Smooth muscle cell (in vitro differentiated cells): ENCODE data around the gene RASGRF2. TPM values are rescaled to one million over a fixed set of nuclear protein-coding genes. Genes with fewer than 3 reads are reported as not detected.

Source experiments
- DNase-seq: peaks from one replicate; lab custom pipeline; 2025; ENCODE audit not compliant: unreplicated experiment; lab: John Stamatoyannopoulos, UW
- H2AFZ ChIP-seq: fragments of 200-600 bp; sonication (generic); 2 replicates; pipeline ENCODE4 v1.6.0; 2016; ENCODE audit warnings: antibody characterized with exemption, low read depth, mild to moderate bottlenecking
- H3F3A ChIP-seq: fragments of 200-600 bp; sonication (generic); 2 replicates; pipeline ENCODE4 v1.6.0; 2017; ENCODE audit warnings: antibody characterized with exemption, low read depth
- H3K27ac ChIP-seq: fragments of 200-600 bp; sonication (generic); 2 replicates; pipeline ENCODE4 v1.5.1; 2016; ENCODE audit warnings: low read depth, mild to moderate bottlenecking
- H3K27me3 ChIP-seq: fragments of 200-600 bp; sonication (generic); 2 replicates; pipeline ENCODE4 v1.6.1; 2016; ENCODE audit warnings: low read depth, mild to moderate bottlenecking
- H3K36me3 ChIP-seq: fragments of 200-600 bp; sonication (generic); 2 replicates; pipeline ENCODE4 v1.5.1; 2016; ENCODE audit warnings: low read depth
- H3K4me1 ChIP-seq: fragments of 200-600 bp; sonication (generic); 2 replicates; pipeline ENCODE4 v1.5.1; 2016; ENCODE audit warnings: low read depth
- H3K4me2 ChIP-seq: fragments of 200-600 bp; sonication (generic); 2 replicates; pipeline ENCODE4 v1.6.0; 2016; ENCODE audit warnings: mild to moderate bottlenecking
- H3K4me3 ChIP-seq: fragments of 200-600 bp; sonication (generic); 2 replicates; pipeline ENCODE4 v1.5.1; 2016; ENCODE audit warnings: mild to moderate bottlenecking
- H3K79me2 ChIP-seq: fragments of 200-600 bp; sonication (generic); 2 replicates; pipeline ENCODE4 v1.6.0; 2016; ENCODE audit warnings: low read depth, mild to moderate bottlenecking
- H3K9ac ChIP-seq: fragments of 200-600 bp; sonication (generic); 2 replicates; pipeline ENCODE4 v1.6.0; 2016; ENCODE audit warnings: low read depth
- H3K9me3 ChIP-seq: fragments of 200-600 bp; sonication (generic); replicated peaks from 2 replicates; pipeline ENCODE4 v1.5.1; 2016; ENCODE audit warnings: low read depth
- H4K20me1 ChIP-seq: fragments of 200-600 bp; sonication (generic); 2 replicates; pipeline ENCODE4 v1.6.0; 2016; ENCODE audit warnings: low read depth
- WGBS: methylation state at CpG from one replicate; pipeline ENCODE4 v1.1.7; 2016; ENCODE audit warnings: low lambda C conversion rate; 5-methylcytosine and 5-hydroxymethylcytosine counted together
- polyA plus RNA-seq: library from polyadenylated mRNA; unstranded; fragments of >200 nt; fragmentation: Nextera tagmentation; extraction: Ambion mirVana; gene quantifications from 2 replicates; pipeline ENCODE4 v1.2.1, GENCODE V29; 2016
- total RNA-seq: library from RNA; depleted of rRNA; stranded (reverse); fragments of >200 nt; gene quantifications from 2 replicates; pipeline ENCODE4 v1.2.3, GENCODE V29; 2014
- TF ChIP-seq, protein P1 (sequence below): fragments of 200-600 bp; sonication (generic); IDR thresholded peaks from 2 replicates; pipeline ENCODE4 v1.5.1; 2017; ENCODE audit warnings: borderline replicate concordance, mild to moderate bottlenecking, antibody characterized with exemption; ENCODE audit not compliant: insufficient read depth, poor library complexity, severe bottlenecking

Gene RASGRF2
- total and polyA plus RNA-seq, 2 experiments from 2014 or later, result 11.1 to 24.7 TPM

DNA sequence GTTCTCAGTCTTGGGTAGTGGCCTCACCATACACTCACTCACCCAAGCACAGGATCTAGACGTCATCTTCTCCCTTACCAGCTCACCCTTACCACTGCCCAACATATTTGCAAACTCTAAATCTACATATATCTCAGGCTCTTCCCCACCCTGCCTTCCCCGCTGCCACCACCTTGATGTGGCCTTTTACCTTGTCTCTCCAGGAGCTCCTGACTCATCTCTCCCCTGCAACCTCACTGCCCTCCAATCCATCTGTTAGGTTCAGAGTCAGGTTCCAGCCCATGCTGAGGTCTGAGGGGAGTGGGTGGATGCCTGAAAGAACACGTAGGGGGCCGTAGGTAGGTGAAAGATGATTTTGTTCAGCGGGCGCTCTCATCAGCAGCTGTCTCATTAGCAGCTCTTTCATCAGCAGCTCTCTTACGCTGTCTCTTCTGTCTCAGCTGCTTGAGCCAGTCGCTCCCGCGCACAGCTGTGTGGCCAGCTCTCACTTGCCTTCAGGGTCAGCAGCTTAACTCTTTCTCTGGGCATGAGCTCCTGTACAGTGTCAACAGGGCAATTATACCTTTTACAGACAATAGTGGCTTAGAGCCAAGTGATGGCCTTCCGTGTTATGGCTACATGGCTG is 249.8 kb downstream of the RASGRF2 start:
- Histone ChIP-seq H3F3A (no peaks in the 10 kb centered on the region), H4K20me1 (no peaks in the 10 kb centered on the region), H2AFZ (no peak overlapping the region), H3K79me2 (no peaks in the 10 kb centered on the region), H3K4me2 (no peak overlapping the region), H3K4me1 (no peaks in the 10 kb centered on the region), H3K9ac (no peak overlapping the region), H3K36me3 (no peaks in the 10 kb centered on the region), H3K9me3 (no peaks in the 10 kb centered on the region), H3K4me3 (no peak overlapping the region), H3K27ac (no peak overlapping the region), H3K27me3 (no peaks in the 10 kb centered on the region)
- TF ChIP-seq, protein P1, sequence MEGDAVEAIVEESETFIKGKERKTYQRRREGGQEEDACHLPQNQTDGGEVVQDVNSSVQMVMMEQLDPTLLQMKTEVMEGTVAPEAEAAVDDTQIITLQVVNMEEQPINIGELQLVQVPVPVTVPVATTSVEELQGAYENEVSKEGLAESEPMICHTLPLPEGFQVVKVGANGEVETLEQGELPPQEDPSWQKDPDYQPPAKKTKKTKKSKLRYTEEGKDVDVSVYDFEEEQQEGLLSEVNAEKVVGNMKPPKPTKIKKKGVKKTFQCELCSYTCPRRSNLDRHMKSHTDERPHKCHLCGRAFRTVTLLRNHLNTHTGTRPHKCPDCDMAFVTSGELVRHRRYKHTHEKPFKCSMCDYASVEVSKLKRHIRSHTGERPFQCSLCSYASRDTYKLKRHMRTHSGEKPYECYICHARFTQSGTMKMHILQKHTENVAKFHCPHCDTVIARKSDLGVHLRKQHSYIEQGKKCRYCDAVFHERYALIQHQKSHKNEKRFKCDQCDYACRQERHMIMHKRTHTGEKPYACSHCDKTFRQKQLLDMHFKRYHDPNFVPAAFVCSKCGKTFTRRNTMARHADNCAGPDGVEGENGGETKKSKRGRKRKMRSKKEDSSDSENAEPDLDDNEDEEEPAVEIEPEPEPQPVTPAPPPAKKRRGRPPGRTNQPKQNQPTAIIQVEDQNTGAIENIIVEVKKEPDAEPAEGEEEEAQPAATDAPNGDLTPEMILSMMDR, result no peak
- WGBS, result 93% methylated on average over 11 of the region's 11 CpGs
- no peak for DNase-seq

DNA sequence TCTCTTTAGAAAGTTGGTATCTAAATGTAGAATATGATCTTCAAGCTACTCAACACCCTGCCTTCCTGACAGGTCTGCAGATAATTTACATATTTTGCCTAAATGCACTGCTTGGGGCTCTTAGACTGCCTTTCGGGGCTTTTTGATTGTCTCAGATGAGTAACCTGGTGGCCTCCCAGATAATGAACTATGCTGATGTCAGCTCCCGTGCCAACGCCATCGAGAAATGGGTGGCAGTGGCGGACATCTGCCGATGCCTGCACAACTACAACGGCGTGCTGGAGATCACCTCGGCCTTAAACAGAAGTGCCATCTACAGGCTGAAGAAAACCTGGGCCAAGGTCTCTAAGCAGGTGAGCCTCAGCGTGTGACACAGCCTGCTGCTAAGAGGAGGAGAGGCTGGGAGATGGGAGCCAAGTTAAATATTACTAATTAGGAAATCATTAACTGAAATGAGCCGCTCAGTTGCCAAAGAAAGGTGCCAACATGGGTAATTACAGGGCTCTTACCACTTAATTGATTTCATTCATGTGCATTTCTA is 252.1 kb downstream of the RASGRF2 start:
- H3K27ac ChIP-seq, result no peak overlapping the region
- no peaks in the 10 kb centered on the region for H3K9me3 ChIP-seq
- no peak overlapping the region for H2AFZ ChIP-seq
- no peaks in the 10 kb centered on the region for H4K20me1 ChIP-seq
- H3K4me1 ChIP-seq, result no peaks in the 10 kb centered on the region
- TF ChIP-seq, protein P1, result no peak
- no peaks in the 10 kb centered on the region for H3K27me3 ChIP-seq
- H3K4me2 ChIP-seq, result no peak overlapping the region
- H3F3A ChIP-seq, result no peaks in the 10 kb centered on the region
- H3K79me2 ChIP-seq, result no peaks in the 10 kb centered on the region
- no peaks in the 10 kb centered on the region for H3K36me3 ChIP-seq
- H3K9ac ChIP-seq, result no peak overlapping the region
- 94% methylated on average over 11 of the region's 11 CpGs for WGBS
- no peak overlapping the region for H3K4me3 ChIP-seq
- no peak for DNase-seq

DNA sequence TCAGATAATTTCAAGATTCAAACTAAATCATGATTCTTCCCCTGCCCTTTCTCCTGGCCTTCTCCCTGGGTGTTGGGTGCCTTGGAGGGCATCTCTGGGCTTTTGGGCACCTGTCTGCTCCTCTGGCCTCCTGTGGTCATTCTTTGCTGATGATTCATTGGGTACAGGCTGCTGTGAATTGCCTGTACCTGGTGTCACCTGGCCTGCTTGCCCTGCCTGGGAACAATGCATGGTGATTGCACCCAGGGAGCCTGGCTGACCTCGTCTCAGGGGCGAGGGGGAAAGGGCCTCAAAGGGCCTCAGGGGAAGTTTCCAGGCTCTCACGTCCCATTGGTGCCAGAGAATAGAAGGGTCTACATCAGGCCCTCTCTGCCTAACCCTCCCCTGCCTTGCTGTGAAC is 252.9 kb downstream of the RASGRF2 start:
- H3K79me2 ChIP-seq, result no peaks in the 10 kb centered on the region
- 66% methylated on average over 3 of the region's 3 CpGs for WGBS
- H3K9ac ChIP-seq, result no peak overlapping the region
- no peak for DNase-seq
- no peaks in the 10 kb centered on the region for H3K9me3 ChIP-seq
- no peaks in the 10 kb centered on the region for H3F3A ChIP-seq
- H3K27me3 ChIP-seq, result no peaks in the 10 kb centered on the region
- TF ChIP-seq, protein P1, result no peak
- no peaks in the 10 kb centered on the region for H3K4me1 ChIP-seq
- H4K20me1 ChIP-seq, result no peaks in the 10 kb centered on the region
- no peak overlapping the region for H3K4me2 ChIP-seq
- no peaks in the 10 kb centered on the region for H3K36me3 ChIP-seq
- no peak overlapping the region for H3K4me3 ChIP-seq
- H2AFZ ChIP-seq, result no peak overlapping the region
- H3K27ac ChIP-seq, result no peak overlapping the region

DNA sequence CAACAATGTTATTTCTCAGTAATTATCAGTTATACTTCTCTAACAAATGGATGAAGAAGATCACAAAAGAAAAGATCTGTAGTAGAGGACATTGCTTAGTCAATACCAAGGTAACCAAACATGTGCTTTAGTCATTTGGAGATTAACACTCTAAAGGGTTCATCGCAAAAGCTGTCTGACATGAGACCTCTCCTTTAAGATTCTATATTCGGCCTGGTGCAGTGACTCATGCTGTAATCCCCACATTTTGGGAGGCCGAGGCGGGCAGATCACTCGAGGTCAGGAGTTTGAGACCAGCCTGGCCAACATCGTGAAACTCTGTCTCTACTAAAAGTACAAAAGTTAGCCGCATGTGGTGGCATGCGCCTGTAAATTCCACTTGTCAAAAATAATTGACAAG is 254.7 kb downstream of the RASGRF2 start:
- Histone ChIP-seq H3K4me3 (no peak overlapping the region), H3K79me2 (no peaks in the 10 kb centered on the region), H3K4me2 (no peak overlapping the region), H3K4me1 (no peaks in the 10 kb centered on the region), H3K9ac (no peak overlapping the region), H3K27me3 (no peaks in the 10 kb centered on the region), H3K9me3 (no peaks in the 10 kb centered on the region), H3K27ac (no peak overlapping the region), H3F3A (no peaks in the 10 kb centered on the region), H3K36me3 (no peaks in the 10 kb centered on the region), H2AFZ (no peak overlapping the region), H4K20me1 (no peaks in the 10 kb centered on the region)
- TF ChIP-seq, protein P1, result no peak
- DNase-seq, result no peak
- WGBS, result 85% methylated on average over 8 of the region's 8 CpGs
